ENCODE data around the gene FNTB. TPM values are rescaled to one million over a fixed set of nuclear protein-coding genes. Genes with fewer than 3 reads are reported as not detected.

The FNTB gene
- total and polyA plus RNA-seq, 2 of the 13 experiments (the other 11 are each of a cell fraction or from before 2014, with no cell fraction given) = 23.6 to 28.5 TPM

- TF ChIP-seq FOXK1 (CRISPR knock-in tag; IDR thresholded peaks at IDR 0.05; ENCODE audit: borderline replicate concordance, low read depth) = peak; percentile 87; the same call in 1 of the 2 replicates
- TF ChIP-seq HNF1A (IDR thresholded peaks at IDR 0.05; ENCODE audit: low read depth) = no peak
- TF ChIP-seq HNF1A (CRISPR knock-in tag; IDR thresholded peaks at IDR 0.05; ENCODE audit: borderline replicate concordance) = peak; percentile 17; the same call in 1 of the 2 replicates
- no peak for TF ChIP-seq ZBTB21 (CRISPR knock-in tag; IDR thresholded peaks at IDR 0.05)
- no peak for TF ChIP-seq HMGXB3 (CRISPR knock-in tag; IDR thresholded peaks at IDR 0.05; ENCODE audit: borderline replicate concordance)
- TF ChIP-seq YEATS4 (CRISPR knock-in tag; IDR thresholded peaks at IDR 0.05; ENCODE audit: borderline replicate concordance) = peak; percentile 89
- TF ChIP-seq ZNF597 (CRISPR knock-in tag; IDR thresholded peaks at IDR 0.05) = 0 out of 2 replicates have a peak, but pooled peaks have one; percentile 78
- no peak for TF ChIP-seq ZNF224 (CRISPR knock-in tag; IDR thresholded peaks at IDR 0.05)
- TF ChIP-seq TP53 (CRISPR knock-in tag; conservative IDR thresholded peaks at IDR 0.05) = 0 out of 2 replicates have a peak, but pooled peaks have one; percentile 19
- TF ChIP-seq ZBTB38 (CRISPR knock-in tag; IDR thresholded peaks at IDR 0.05) = no peak
- TF ChIP-seq ELK4 (CRISPR knock-in tag; IDR thresholded peaks at IDR 0.05; ENCODE audit: borderline replicate concordance) = no peak
- TF ChIP-seq ZNF678 (CRISPR knock-in tag; IDR thresholded peaks at IDR 0.05) = no peak
- TF ChIP-seq ZNF687 (CRISPR knock-in tag; IDR thresholded peaks at IDR 0.05) = peak; percentile 94
Observed at GRCh38 chr14:65102441-65103149, 115.9 kb downstream of the FNTB start, which contains the start of gene MAX (continued).
